Fibroblast of lung (primary cell): ENCODE data around the gene NLGN4X.

Experiments used
- CTCF ChIP-seq, 2 donors: IDR thresholded peaks in 1 of 2; conservative IDR thresholded peaks in 1 of 2; 1 replicate in 1 of 2; 2 replicates in 1 of 2; pipeline ENCODE4 v1.5.1; 2011 to 2012; ENCODE audit warnings: low read length in 2 of 2, control low read depth in 1 of 2, inconsistent platforms in 1 of 2, low read depth in 1 of 2, mild to moderate bottlenecking in 1 of 2
- EZH2 ChIP-seq: IDR thresholded peaks from 2 replicates; pipeline ENCODE4 v1.5.1; 2012; ENCODE audit warnings: low read length, control low read depth, mild to moderate bottlenecking; ENCODE audit errors: missing control alignments

GRCh38 chrX:6210230-6210629 lies 18.4 kb downstream of the NLGN4X start:
- TF ChIP-seq CTCF (conservative IDR thresholded peaks at IDR 0.05 in 1 of 2, IDR thresholded peaks at IDR 0.05 in 1 of 2; ENCODE audit: low read depth in 1 of 2, low read length in 2 of 2) (no peak), EZH2 (no peak)
